HG03045 (cell line): ENCODE results near the gene AAMP.
"Not testable (repeated sequence)": the region's sequence is repeated elsewhere in the genome, so short reads cannot be mapped to it uniquely, and the experiment has no call there.

Experiments
- ATAC-seq: cut with Tn5 transposase; IDR thresholded peaks from one replicate; pipeline ENCODE4 v1.9.1; 2021; ENCODE audit warnings: mild to moderate bottlenecking, moderate library complexity; ENCODE audit not compliant: unreplicated experiment

Gene AAMP

GRCh38 chr2:218275371-218276072, 5.6 kb upstream of the AAMP start:
- no peak for ATAC-seq

GRCh38 chr2:218274586-218274985, 4.6 kb upstream of the AAMP start:
- ATAC-seq: no peak

GRCh38 chr2:218273908-218274249, 3.9 kb upstream of the AAMP start:
- ATAC-seq: no peak

- ATAC-seq: not testable (repeated sequence)
These were observed 3.4 kb upstream of the AAMP start for GRCh38 chr2:218273214-218273907.

- ATAC-seq: no peak
These were observed 2.7 kb upstream of the AAMP start for GRCh38 chr2:218272531-218273212.

- ATAC-seq: no peak
These were observed 2.1 kb upstream of the AAMP start for GRCh38 chr2:218271865-218272530.

- ATAC-seq: no peak
These were observed 1.5 kb upstream of the AAMP start for GRCh38 chr2:218271487-218271797.

- no peak for ATAC-seq
These were observed 967 bp upstream of the AAMP start for GRCh38 chr2:218270721-218271486.

GRCh38 chr2:218267259-218267658, 2.7 kb downstream of the AAMP start:
- no peak for ATAC-seq

- ATAC-seq: no peak
These were observed 3.5 kb downstream of the AAMP start for GRCh38 chr2:218266316-218266979.

GRCh38 chr2:218265626-218266025, 4.3 kb downstream of the AAMP start:
- ATAC-seq: no peak

- no peak for ATAC-seq
These were observed 5.0 kb downstream of the AAMP start for GRCh38 chr2:218264773-218265561.

- no peak for ATAC-seq
These were observed 5.9 kb downstream of the AAMP start for GRCh38 chr2:218263817-218264641.

GRCh38 chr2:218262631-218263586, 7.0 kb downstream of the AAMP start:
- no peak for ATAC-seq

- ATAC-seq: no peak
These were observed 7.7 kb downstream of the AAMP start for GRCh38 chr2:218262237-218262600.

- ATAC-seq: no peak
These were observed 8.3 kb downstream of the AAMP start for GRCh38 chr2:218261423-218262236.
